Left colon (tissue), 2 donors: ENCODE measurements around the gene CGA. TPM values are rescaled to one million over a fixed set of nuclear protein-coding genes. Genes with fewer than 3 reads are reported as not detected.

Experiments used
- ATAC-seq: fragments of 200-7000 bp; cut with Tn5 transposase; one replicate; pipeline ENCODE4 v1.9.1; 2020; ENCODE audit warnings: mild to moderate bottlenecking, moderate library complexity
- DNase-seq, 2 donors: peaks; one replicate each; pipeline ENCODE4 v3.0.0-alpha.2; 2020
- intact Hi-C, 2 donors: fragments of 100-400 bp; cut with DNase I in 1 of 2; cut with micrococcal nuclease in 1 of 2; formaldehyde crosslinking; loops; one replicate each; pipeline versions ENCODE4 v1.11.2 to v1.14.0; 2022; cut with DNase I, micrococcal nuclease
- total RNA-seq, 2 donors: library from RNA; stranded (reverse); fragmentation: NEBNext Ultra II Directional; extraction: Animal tissue kit (Norgen Biotek cat#: 25700); gene quantifications; one replicate each; pipeline ENCODE4 v1.2.1, GENCODE V29; 2021
- donor health status: DM: no; HTN: no; CAD: no.
- donor health status: DM: yes; HTN: yes; CAD: no.

Gene CGA
- total RNA-seq, 2 donors from 2014 or later: not detected

- intact Hi-C loops: no loop called here
- ATAC-seq (no peak), DNase-seq (no peak)
These were observed 54.2 kb downstream of the CGA start for GRCh38 chr6:87040729-87041128.

Other genes starting within 250 kb of the CGA start
- not detected for gene HTR1E, start 157.6 kb downstream of the CGA start, total RNA-seq
- 10 to 100 TPM; 32.7 to 47.5 TPM for gene ZNF292, start 60.5 kb upstream of the CGA start, total RNA-seq
- 10 to 100 TPM in 1 of 2 donors, 1 to 10 TPM in 1; 6.6 to 10.3 TPM for gene SMIM8, start 227.5 kb upstream of the CGA start, total RNA-seq
- not detected for gene GJB7, start 234.2 kb upstream of the CGA start, total RNA-seq
- 1 to 10 TPM; 2.7 to 3.7 TPM for gene C6orf163, start 249.7 kb upstream of the CGA start, total RNA-seq